ENCODE data around the gene HORMAD2.

DNA sequence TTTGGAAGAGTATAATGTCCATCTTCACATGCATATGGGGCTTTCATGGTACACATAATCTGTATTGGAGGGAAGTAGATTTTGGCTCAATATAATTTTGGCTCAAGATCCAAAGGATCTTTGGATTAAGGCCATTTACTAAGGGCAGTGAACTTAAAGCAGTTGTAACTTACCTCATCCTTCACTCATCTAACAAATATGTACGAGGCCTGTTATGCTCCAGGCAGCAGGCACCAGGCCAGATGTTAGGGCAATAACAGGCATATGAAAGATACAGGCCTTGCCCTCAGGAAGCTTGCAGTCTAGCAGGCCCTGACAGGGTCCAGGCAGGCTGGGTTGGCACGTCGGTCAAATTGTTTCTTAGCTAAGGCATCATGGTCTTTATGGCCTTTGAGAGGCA is 121.7 kb downstream of the HORMAD2 start:
- TF ChIP-seq, protein P1, sequence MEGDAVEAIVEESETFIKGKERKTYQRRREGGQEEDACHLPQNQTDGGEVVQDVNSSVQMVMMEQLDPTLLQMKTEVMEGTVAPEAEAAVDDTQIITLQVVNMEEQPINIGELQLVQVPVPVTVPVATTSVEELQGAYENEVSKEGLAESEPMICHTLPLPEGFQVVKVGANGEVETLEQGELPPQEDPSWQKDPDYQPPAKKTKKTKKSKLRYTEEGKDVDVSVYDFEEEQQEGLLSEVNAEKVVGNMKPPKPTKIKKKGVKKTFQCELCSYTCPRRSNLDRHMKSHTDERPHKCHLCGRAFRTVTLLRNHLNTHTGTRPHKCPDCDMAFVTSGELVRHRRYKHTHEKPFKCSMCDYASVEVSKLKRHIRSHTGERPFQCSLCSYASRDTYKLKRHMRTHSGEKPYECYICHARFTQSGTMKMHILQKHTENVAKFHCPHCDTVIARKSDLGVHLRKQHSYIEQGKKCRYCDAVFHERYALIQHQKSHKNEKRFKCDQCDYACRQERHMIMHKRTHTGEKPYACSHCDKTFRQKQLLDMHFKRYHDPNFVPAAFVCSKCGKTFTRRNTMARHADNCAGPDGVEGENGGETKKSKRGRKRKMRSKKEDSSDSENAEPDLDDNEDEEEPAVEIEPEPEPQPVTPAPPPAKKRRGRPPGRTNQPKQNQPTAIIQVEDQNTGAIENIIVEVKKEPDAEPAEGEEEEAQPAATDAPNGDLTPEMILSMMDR (conservative IDR thresholded peaks at IDR 0.05; ENCODE audit: low read length), result no peak
- no peak for TF ChIP-seq EZH2phosphoT487 (IDR thresholded peaks at IDR 0.05; ENCODE audit: borderline replicate concordance)
